ENCODE results near the gene GAA.

GRCh38 chr17:80168371-80168770 is 67.0 kb downstream of the GAA start:
- TF ChIP-seq SUZ12 (IDR thresholded peaks at IDR 0.05) (no peak), FOXK2 (IDR thresholded peaks at IDR 0.05) (no peak), SP1 (IDR thresholded peaks at IDR 0.05) (no peak), ELF4 (IDR thresholded peaks at IDR 0.05) (no peak), TARDBP (IDR thresholded peaks at IDR 0.05) (no peak), FOXM1 (IDR thresholded peaks at IDR 0.05; ENCODE audit: borderline replicate concordance) (no peak)

Data from HEK293T (cell line).